GM20000 (cell line): Measurements from ENCODE around the gene RNU1-2.
A peak's percentile ranks its signal among the peaks of the same experiment; 100 is the strongest.
"Not testable (repeated sequence)": the region's sequence is repeated elsewhere in the genome, so short reads cannot be mapped to it uniquely, and the experiment has no call there.

Experiments used
- DNase-seq: peaks from one replicate; pipeline ENCODE4 v3.0.0; 2012; ENCODE audit warnings: low spot score

RNU1-2 gene

DNA sequence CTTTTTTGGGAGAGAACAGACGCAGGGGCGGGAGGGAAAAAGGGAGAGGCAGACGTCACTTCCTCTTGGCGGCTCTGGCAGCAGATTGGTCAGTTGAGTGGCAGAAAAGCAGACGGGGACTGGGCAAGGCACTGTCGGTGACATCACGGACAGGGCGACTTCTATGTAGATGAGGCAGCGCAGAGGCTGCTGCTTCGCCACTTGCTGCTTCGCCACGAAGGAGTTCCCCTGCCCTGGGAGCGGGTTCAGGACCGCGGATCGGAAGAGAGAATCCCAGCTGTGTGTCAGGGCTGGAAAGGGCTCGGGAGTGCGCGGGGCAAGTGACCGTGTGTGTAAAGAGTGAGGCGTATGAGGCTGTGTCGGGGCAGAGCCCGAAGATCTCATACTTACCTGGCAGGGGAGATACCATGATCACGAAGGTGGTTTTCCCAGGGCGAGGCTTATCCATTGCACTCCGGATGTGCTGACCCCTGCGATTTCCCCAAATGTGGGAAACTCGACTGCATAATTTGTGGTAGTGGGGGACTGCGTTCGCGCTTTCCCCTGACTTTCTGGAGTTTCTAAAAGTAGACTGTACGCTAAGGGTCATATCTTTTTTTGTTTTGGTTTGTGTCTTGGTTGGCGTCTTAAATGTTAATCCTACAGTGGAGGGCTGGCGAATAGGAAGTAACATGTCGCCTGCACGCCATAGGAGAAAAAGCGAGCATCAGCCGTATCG lies at the start of gene RNU1-2:
RNU1-2 (plus strand) TSS at position 383 of the 718 bp plus-strand sequence.
- DNase-seq = peak; percentile 77

- DNase-seq = not testable (repeated sequence)
These were observed 39.6 kb upstream of the RNU1-2 start for GRCh38 chr1:16856201-16856600.

- DNase-seq = not testable (repeated sequence)
These were observed 36.4 kb upstream of the RNU1-2 start for GRCh38 chr1:16859167-16860041.

DNA sequence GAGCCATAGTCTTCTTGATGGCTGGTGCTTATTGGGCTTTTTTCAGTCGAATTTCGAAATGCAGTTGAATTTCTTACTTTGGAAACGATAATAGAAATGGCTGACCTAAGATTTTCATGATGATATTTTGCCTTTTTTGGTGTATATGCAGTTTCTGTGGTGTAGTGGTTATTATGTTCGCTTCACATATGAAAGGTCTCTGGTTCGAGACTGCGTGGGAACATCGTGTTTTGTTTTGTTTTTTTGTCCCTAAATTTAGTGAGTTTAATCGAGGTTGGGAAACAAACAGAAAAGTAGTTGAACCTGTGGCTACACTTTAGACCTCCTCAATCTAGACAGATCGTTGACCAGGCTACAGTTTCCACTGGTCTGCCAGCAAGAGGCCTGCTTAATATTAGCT lies 35.7 kb upstream of the RNU1-2 start:
- DNase-seq = not testable (repeated sequence)

DNA sequence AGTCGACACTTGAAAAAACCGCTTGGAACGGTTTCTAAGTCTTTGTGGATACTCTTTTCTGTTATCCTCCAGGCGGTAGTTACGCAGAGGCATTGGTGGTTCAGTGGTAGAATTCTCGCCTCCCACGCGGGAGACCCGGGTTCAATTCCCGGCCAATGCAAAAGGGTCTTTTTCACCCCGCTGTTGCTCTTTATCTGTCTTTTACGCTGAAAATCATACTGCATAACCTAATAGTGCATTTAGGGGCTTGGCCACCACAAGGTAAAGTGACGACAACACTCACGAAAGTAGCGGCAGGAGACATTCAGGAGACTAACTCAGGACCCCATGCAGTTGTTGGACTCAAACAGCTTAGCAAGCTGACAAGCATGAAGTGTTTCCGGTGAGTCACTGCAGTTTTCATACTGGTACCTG lies 33.9 kb upstream of the RNU1-2 start:
- not testable (repeated sequence) for DNase-seq

DNA sequence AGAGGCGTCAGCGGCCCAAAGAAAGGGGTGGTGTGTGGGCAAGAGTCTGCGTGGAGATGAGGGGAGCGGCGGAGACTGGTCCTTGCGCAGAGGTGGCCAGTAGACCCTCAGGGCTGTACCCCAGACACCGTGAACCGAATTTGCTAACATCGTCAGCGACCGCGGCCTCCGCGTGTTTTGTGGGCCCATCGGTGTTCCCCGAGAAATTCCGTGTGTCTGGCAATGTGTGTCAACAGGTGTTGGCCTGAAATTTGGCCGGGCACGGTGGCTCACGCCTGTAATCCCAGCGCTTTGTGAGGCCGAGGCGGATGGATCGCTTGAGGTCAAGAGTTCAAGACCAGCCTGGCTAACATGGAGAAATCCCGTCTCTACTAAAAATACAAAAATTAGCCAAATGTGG lies 33.4 kb upstream of the RNU1-2 start:
- DNase-seq = not testable (repeated sequence)

GRCh38 chr1:16863024-16863423 lies 32.8 kb upstream of the RNU1-2 start:
- not testable (repeated sequence) for DNase-seq

GRCh38 chr1:16866926-16867707 lies 28.7 kb upstream of the RNU1-2 start:
- DNase-seq = not testable (repeated sequence)

DNA sequence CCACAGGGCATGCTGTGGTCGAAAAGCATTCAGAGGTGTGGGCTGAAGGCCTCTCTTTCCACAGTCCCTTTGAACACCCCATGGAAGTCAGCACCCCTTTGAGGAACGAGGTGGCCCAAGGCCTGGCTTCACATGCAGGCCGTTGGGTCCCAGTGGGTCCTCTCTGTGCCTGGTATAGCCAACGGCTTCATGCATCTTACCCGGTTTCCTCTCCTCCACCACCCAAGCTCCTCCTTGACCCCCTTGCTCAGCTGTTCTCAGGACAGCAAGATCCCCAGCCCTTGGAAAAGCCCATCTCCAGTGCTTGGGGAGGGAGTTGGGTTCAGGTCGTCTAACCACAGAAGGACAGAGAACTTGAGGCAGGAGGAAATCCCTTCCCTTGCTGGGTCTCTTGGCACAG lies 27.0 kb upstream of the RNU1-2 start:
- not testable (repeated sequence) for DNase-seq

- DNase-seq = not testable (repeated sequence)
These were observed 25.8 kb upstream of the RNU1-2 start for GRCh38 chr1:16869996-16870395.

DNA sequence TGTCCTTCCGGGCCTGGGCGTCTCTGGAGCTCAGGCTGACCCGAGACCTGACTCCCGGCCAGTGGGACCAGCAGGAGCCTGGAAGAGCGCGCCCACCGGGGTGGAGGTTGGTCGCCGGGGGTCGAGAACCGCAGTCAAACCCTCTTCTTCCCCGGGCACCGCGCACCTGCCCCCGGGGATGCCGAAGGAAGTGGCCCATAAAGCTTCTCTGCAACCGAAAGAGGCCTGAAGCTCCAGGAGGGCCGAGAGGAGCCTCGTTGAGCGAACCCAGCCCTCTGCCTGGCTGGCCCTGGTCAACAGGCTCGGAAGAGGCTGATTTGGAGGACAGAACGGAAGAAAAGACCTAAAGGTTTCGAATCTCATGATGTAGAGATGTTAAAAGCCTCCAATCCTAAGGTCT lies 24.6 kb upstream of the RNU1-2 start:
- not testable (repeated sequence) for DNase-seq

- peak; percentile 31 for DNase-seq
These were observed 23.4 kb upstream of the RNU1-2 start for GRCh38 chr1:16872152-16873075.

DNA sequence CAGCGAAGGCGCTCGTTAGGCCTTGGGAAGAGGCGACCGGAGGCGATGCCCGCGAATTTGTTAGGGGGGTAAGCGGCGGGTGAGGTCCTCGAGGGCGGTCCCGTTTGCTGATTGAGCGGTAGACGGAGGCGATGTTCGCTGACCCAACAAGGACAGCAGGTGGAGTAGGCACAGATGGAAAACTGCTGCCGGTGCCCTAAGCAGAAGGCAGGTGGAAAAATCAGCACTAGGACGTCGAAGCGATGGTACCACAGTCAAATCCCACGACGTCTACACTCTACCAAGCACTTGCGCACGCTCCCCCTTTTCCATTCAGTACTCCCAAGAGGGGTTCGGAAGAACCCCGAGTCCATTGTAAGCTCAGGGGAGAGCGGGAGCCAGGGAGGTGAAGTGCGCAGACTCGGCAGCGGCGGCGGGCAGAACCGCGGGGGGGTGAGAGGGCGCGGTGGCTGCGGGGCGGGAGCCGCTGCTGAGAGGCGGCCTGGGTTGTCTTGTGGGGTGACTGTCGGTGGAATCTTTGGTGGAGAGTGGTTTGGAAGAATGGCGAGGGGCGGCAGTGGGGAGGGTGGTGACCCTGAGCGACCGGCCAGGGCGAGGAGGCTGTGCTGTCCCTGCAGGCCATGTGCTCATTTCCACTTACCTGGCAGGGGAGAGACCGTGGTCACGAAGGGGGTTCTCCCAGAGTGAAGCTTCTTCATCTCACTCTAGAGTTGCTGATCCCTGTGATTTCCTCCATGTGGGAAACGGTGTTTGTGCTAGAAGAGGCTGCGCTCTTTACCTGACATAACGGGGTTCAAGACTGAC lies 22.5 kb upstream of the RNU1-2 start:
- not testable (repeated sequence) for DNase-seq

DNA sequence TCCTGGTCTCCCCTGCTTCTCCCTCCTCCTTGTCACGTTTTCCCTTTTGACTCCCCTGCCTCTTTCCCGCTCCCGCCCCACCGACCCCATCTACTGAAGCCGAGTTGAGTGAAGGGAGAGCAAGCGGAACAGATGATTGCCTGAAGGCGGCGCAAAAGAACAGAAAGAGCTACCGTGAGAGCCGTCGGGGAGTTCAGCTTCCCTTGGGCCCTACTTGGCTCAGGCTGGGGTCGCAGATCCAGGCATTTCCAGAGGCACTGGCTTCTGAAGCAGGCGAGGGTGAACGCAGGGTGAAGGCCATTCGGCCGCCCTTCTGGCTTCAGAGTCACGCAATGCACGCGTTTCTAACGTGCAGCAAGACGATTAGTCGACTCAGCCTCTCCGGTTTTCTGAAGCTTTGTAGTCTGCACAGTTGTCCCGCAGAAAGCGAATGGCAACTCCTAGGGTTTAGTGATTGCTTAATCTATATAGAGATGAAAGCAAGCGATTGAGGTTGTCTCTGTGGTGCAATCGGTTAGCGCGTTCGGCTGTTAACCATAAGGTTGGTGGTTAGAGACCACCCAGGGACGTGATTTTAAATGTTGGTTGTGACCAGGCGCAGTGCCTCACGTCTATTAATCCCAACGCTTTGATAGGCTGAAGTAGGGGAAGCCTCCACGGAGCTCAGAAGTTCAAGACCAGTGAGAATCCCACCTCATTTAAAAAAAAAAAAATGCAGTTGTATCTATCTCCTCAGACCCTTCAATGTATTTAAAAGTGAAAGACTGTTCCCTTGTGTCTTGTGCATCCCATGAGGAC lies 20.6 kb upstream of the RNU1-2 start:
- DNase-seq = not testable (repeated sequence)

- not testable (repeated sequence) for DNase-seq
These were observed 14.0 kb upstream of the RNU1-2 start for GRCh38 chr1:16881742-16882141.
